Loucy (cell line): ENCODE measurements around the gene RPL31.

Experiments
- H2AFZ ChIP-seq: fragments of 200-600 bp; sonication (generic); 2 replicates; pipeline ENCODE4 v1.6.0; 2016; ENCODE audit warnings: antibody characterized with exemption, mild to moderate bottlenecking, low read length, moderate library complexity
- H3F3A ChIP-seq: fragments of 200-600 bp; 2 replicates; pipeline ENCODE4 v1.6.0; 2016; ENCODE audit warnings: antibody characterized with exemption, low read depth, mild to moderate bottlenecking
- H3K27me3 ChIP-seq: fragments of 200-600 bp; sonication (generic); 2 replicates; pipeline ENCODE4 v1.6.1; 2014; ENCODE audit warnings: low read length, mild to moderate bottlenecking; ENCODE audit not compliant: insufficient read depth, poor library complexity, severe bottlenecking
- H3K36me3 ChIP-seq: fragments of 200-600 bp; sonication (generic); 2 replicates; pipeline ENCODE4 v1.6.1; 2016; ENCODE audit warnings: low read length; ENCODE audit not compliant: insufficient read depth
- H3K4me1 ChIP-seq: fragments of 200-600 bp; sonication (generic); 2 replicates; pipeline ENCODE4 v1.5.1; 2014; ENCODE audit warnings: low read length, mild to moderate bottlenecking; ENCODE audit not compliant: insufficient read depth, poor library complexity, severe bottlenecking
- H3K4me2 ChIP-seq: fragments of 200-600 bp; sonication (generic); 2 replicates; pipeline ENCODE4 v1.6.0; 2014; ENCODE audit warnings: antibody characterized with exemption, low read length, low read depth, mild to moderate bottlenecking; ENCODE audit not compliant: poor library complexity, severe bottlenecking
- H3K4me3 ChIP-seq: fragments of 200-600 bp; sonication (generic); 2 replicates; pipeline ENCODE4 v1.5.1; 2014; ENCODE audit warnings: low read length, mild to moderate bottlenecking, mixed read lengths; ENCODE audit not compliant: poor library complexity, severe bottlenecking
- H3K79me2 ChIP-seq: fragments of 200-600 bp; sonication (generic); 2 replicates; pipeline ENCODE4 v1.6.1; 2014; ENCODE audit warnings: low read length; ENCODE audit not compliant: insufficient read depth
- H3K9ac ChIP-seq: fragments of 200-600 bp; sonication (generic); 2 replicates; pipeline ENCODE4 v1.6.0; 2014; ENCODE audit warnings: mild to moderate bottlenecking, low read depth, low read length, moderate library complexity; ENCODE audit not compliant: poor library complexity, severe bottlenecking
- H3K9me2 ChIP-seq: fragments of 200-600 bp; sonication (generic); replicated peaks from 2 replicates; pipeline ENCODE4 v1.6.1; 2016; ENCODE audit warnings: low read depth, low read length, mixed read lengths
- H3K9me3 ChIP-seq: fragments of 200-600 bp; sonication (generic); 2 replicates; pipeline ENCODE4 v1.6.1; 2014; ENCODE audit warnings: mild to moderate bottlenecking, antibody characterized with exemption, low read length, low read depth; ENCODE audit not compliant: insufficient read depth
- H4K20me1 ChIP-seq: fragments of 200-600 bp; sonication (generic); 2 replicates; pipeline ENCODE4 v1.6.0; 2014; ENCODE audit warnings: antibody characterized with exemption, low read length, mild to moderate bottlenecking; ENCODE audit not compliant: insufficient read depth, poor library complexity, severe bottlenecking
- CTCF ChIP-seq: fragments of 200-600 bp; sonication (generic); conservative IDR thresholded peaks from 2 replicates; pipeline ENCODE4 v1.5.1; 2014; ENCODE audit warnings: mild to moderate bottlenecking, antibody characterized with exemption, low read length
- EZH2phosphoT487 ChIP-seq: fragments of 200-600 bp; IDR thresholded peaks from 2 replicates; pipeline ENCODE4 v1.6.1; 2018; ENCODE audit warnings: antibody characterized with exemption, mild to moderate bottlenecking, moderate library complexity, borderline replicate concordance

Gene RPL31

GRCh38 chr2:100976061-100976460 is 26.0 kb upstream of the RPL31 start:
- no peaks in the 10 kb centered on the region for H3K27me3 ChIP-seq
- no peak overlapping the region for H3K9ac ChIP-seq
- H3F3A ChIP-seq = no peaks in the 10 kb centered on the region
- no peaks in the 10 kb centered on the region for H3K36me3 ChIP-seq
- H4K20me1 ChIP-seq = no peaks in the 10 kb centered on the region
- no peaks in the 10 kb centered on the region for H3K9me3 ChIP-seq
- no peaks in the 10 kb centered on the region for H3K79me2 ChIP-seq
- no peak overlapping the region for H2AFZ ChIP-seq
- H3K4me2 ChIP-seq = no peak overlapping the region
- H3K4me1 ChIP-seq = no peaks in the 10 kb centered on the region
- H3K4me3 ChIP-seq = no peak overlapping the region
- no peak for TF ChIP-seq EZH2phosphoT487
- no peak for TF ChIP-seq CTCF
- no peaks in the 10 kb centered on the region for H3K9me2 ChIP-seq

DNA sequence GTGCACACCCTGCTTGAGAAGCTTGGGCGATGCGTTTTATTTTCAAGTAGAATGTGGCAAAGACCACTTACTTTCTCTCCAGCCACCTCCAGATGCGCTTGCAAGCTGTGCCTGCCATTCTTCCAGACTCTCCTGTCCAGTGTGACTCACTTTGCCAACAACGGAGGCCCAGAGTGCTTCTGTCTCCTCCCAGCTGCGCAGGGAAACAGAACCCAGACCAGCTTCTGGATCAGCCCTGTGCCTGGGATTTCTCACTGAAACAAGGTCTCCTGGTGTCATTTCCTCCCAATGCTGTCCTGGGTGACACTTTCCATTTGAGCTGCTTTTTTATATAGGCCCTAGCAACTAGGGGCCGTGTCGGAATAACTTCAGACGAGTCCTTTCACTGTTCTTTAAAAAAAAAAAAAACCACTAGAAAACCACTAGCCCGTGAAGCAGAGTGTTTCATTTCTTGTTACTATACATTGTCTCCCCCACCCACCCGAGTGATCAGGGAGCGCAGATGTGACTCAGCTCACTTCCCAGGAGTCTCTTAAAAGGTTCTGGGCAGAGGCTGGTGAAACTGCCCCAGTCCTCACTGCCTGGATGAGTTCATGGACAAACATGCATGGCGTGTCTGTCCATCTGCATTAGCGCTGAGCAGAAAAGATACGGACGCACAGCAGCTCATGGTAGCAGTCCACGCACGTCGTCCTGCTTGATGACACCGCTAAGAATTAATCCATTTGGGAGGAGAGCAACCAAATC is 25.3 kb upstream of the RPL31 start:
- Histone ChIP-seq H3K27me3 (no peaks in the 10 kb centered on the region), H3K4me2 (no peak overlapping the region), H3K9me3 (no peaks in the 10 kb centered on the region), H2AFZ (no peak overlapping the region), H3F3A (no peaks in the 10 kb centered on the region), H4K20me1 (no peaks in the 10 kb centered on the region), H3K4me3 (no peak overlapping the region), H3K9ac (no peak overlapping the region), H3K79me2 (no peaks in the 10 kb centered on the region), H3K36me3 (no peaks in the 10 kb centered on the region), H3K4me1 (no peaks in the 10 kb centered on the region), H3K9me2 (no peaks in the 10 kb centered on the region)
- TF ChIP-seq CTCF (no peak), EZH2phosphoT487 (no peak)

GRCh38 chr2:100977511-100977910 is 24.6 kb upstream of the RPL31 start:
- no peak overlapping the region for H3K4me2 ChIP-seq
- no peaks in the 10 kb centered on the region for H4K20me1 ChIP-seq
- H3K4me1 ChIP-seq = no peaks in the 10 kb centered on the region
- no peaks in the 10 kb centered on the region for H3K36me3 ChIP-seq
- no peak overlapping the region for H2AFZ ChIP-seq
- no peaks in the 10 kb centered on the region for H3K79me2 ChIP-seq
- H3F3A ChIP-seq = no peaks in the 10 kb centered on the region
- no peak overlapping the region for H3K4me3 ChIP-seq
- no peaks in the 10 kb centered on the region for H3K27me3 ChIP-seq
- no peaks in the 10 kb centered on the region for H3K9me3 ChIP-seq
- no peak for TF ChIP-seq CTCF
- no peak for TF ChIP-seq EZH2phosphoT487
- no peaks in the 10 kb centered on the region for H3K9me2 ChIP-seq
- H3K9ac ChIP-seq = no peak overlapping the region
